Pancreas (tissue), 10 donors: ENCODE data around the gene LRCOL1. TPM values are rescaled to one million over a fixed set of nuclear protein-coding genes. Genes with fewer than 3 reads are reported as not detected.

ENCODE experiments used
- ATAC-seq, 4 donors: fragments of 200-7000 bp; cut with Tn5 transposase; one replicate each; pipeline versions ENCODE4 v1.8.0 to v1.9.1; 2020; ENCODE audit warnings: mild to moderate bottlenecking in 4 of 4, moderate library complexity in 4 of 4
- DNase-seq, 6 donors: peaks; one replicate each; pipeline ENCODE4 v3.0.0-alpha.2; 2020
- FAIRE-seq: peaks from 2 replicates; lab custom pipeline; 2012; peaks lifted over from hg19 to GRCh38; lab: Jason Lieb, UNC
- H3K27ac ChIP-seq, 4 donors: fragments of 200-600 bp; sonication (generic); 1 replicate in 3 of 4; 2 replicates in 1 of 4; pipeline versions ENCODE4 v1.5.0 to v1.8.0; 2020
- H3K27me3 ChIP-seq, 4 donors: fragments of 200-600 bp; one replicate each; pipeline ENCODE4 v1.8.0; 2021
- H3K36me3 ChIP-seq, 3 donors: fragments of 200-600 bp; sonication (generic) in 1 of 3; one replicate each; pipeline versions ENCODE4 v1.5.0 to v1.8.0; 2020 to 2021
- H3K4me1 ChIP-seq, 3 donors: fragments of 200-600 bp; one replicate each; pipeline ENCODE4 v1.8.0; 2021
- H3K4me3 ChIP-seq, 4 donors: fragments of 200-600 bp; sonication (generic) in 2 of 4; one replicate each; pipeline versions ENCODE4 v1.5.0 to v1.8.0; 2020 to 2021
- H3K9me3 ChIP-seq, 4 donors: fragments of 200-600 bp; one replicate each; pipeline ENCODE4 v1.8.0; 2021
- CTCF ChIP-seq, 4 donors: fragments of 200-600 bp; sonication (generic) in 3 of 4; IDR thresholded peaks; one replicate each; pipeline versions ENCODE4 v1.5.0 to v1.8.0; 2021; ENCODE audit warnings: antibody characterized with exemption in 4 of 4
- WGBS, 2 donors: extraction: QIAGEN DNeasy Blood & Tissue Kit; methylation state at CpG; one replicate each; pipeline ENCODE4 v1.1.7; 2013; 5-methylcytosine and 5-hydroxymethylcytosine counted together
- intact Hi-C, 3 donors: fragments of 100-400 bp; cut with DNase I; formaldehyde crosslinking; loops; one replicate each; pipeline versions ENCODE4 v1.11.1 to v1.14.2; 2022
- polyA plus RNA-seq, 2 donors: library from polyadenylated mRNA; stranded (reverse); fragments of 200-250 nt; gene quantifications; one replicate each; pipeline ENCODE4 v1.2.3, GENCODE V29; 2013
- total RNA-seq, 6 donors: library from RNA; stranded (reverse); fragmentation: NEBNext Ultra II Directional in 4 of 6; extraction: Animal tissue kit (Norgen Biotek cat#: 25700) in 4 of 6; gene quantifications; one replicate each; pipeline versions ENCODE4 v1.2.1 to v1.2.4, GENCODE V29; 2021 to 2023
- donor health status: healthy with polysubstance abuse.
- donor health status: DM: no; HTN: no; CAD: no; lungs with moderate emphysema.
- donor health status: DM: no; HTN: no; CAD: no.
- donor health status: control.
- donor health status: control.
- donor health status: Bipolar disorder and iron deficiency.
- donor health status: DM: yes; HTN: yes; CAD: no.
- donor health status: DM: no; HTN: no; CAD: no.
- donor health status: DM: no; HTN: no; CAD: no.
- donor health status: DM: yes; HTN: yes; CAD: no.

LRCOL1 gene
- total and polyA plus RNA-seq, 8 donors = 0.21 TPM; not detected in 7

- Histone ChIP-seq H3K9me3 (no peaks in the 10 kb centered on the region), H3K36me3 (peaks cover 0 to 5% (median 0%) of the 10 kb centered on the region in 3 donors), H3K4me3 (peak overlapping the region in 1 of 4 donors; percentile 86), H3K4me1 (peaks cover 0 to 7% (median 5%) of the 10 kb centered on the region in 3 donors), H3K27me3 (no peaks in the 10 kb centered on the region), H3K27ac (no peak overlapping the region)
- peak in 1 of 4 donors; percentile 22 for TF ChIP-seq CTCF (IDR thresholded peaks at IDR 0.05)
- 71 to 75% methylated on average over 21 of the region's 21 CpGs for WGBS, 2 donors
- FAIRE-seq (no peak), ATAC-seq (peak in 3 of 4 donors; percentile 29 to 44 (median 43)), DNase-seq (peak in 1 of 6 donors; percentile 46)
- intact Hi-C loops = no loop called here
Observed at GRCh38 chr12:132561427-132562156, 48.8 kb downstream of the LRCOL1 start.

- peak overlapping the region; percentile 43 to 86 (median 64) for H3K4me3 ChIP-seq
- H3K36me3 ChIP-seq = peaks cover 0 to 3% (median 0%) of the 10 kb centered on the region in 3 donors
- ATAC-seq (peak; percentile 71 to 86 (median 81)), FAIRE-seq (no peak), DNase-seq (peak in 5 of 6 donors; percentile 79 to 81 (median 81))
- H3K27ac ChIP-seq = no peak overlapping the region
- H3K4me1 ChIP-seq = peaks cover 0 to 7% (median 5%) of the 10 kb centered on the region in 3 donors
- WGBS, 2 donors = 5 to 8% methylated on average over 39 to 49 of the region's 49 CpGs
- intact Hi-C loops = no loop called here
- peak; percentile 36 to 54 (median 52) for TF ChIP-seq CTCF (IDR thresholded peaks at IDR 0.05)
- no peaks in the 10 kb centered on the region for H3K27me3 ChIP-seq
- no peaks in the 10 kb centered on the region for H3K9me3 ChIP-seq
Observed at GRCh38 chr12:132560614-132561426, 49.6 kb downstream of the LRCOL1 start.

- intact Hi-C loops = no loop called here
- H3K36me3 ChIP-seq = no peaks in the 10 kb centered on the region
- FAIRE-seq (no peak), ATAC-seq (peak; percentile 39 to 60 (median 48)), DNase-seq (peak in 3 of 6 donors; percentile 34 to 77 (median 45))
- H3K4me3 ChIP-seq = peak overlapping the region; percentile 43 to 86 (median 64)
- no peak for TF ChIP-seq CTCF (IDR thresholded peaks at IDR 0.05)
- no peaks in the 10 kb centered on the region for H3K9me3 ChIP-seq
- peaks cover 0 to 7% (median 5%) of the 10 kb centered on the region in 3 donors for H3K4me1 ChIP-seq
- no peaks in the 10 kb centered on the region for H3K27me3 ChIP-seq
- H3K27ac ChIP-seq = no peak overlapping the region
- WGBS, 2 donors = 0 to 1% methylated on average over 16 to 36 of the region's 36 CpGs
Observed at GRCh38 chr12:132560364-132560613, 50.1 kb downstream of the LRCOL1 start.

GRCh38 chr12:132559652-132560363, 50.6 kb downstream of the LRCOL1 start:
- FAIRE-seq (no peak), DNase-seq (peak in 3 of 6 donors; percentile 34 to 82 (median 60)), ATAC-seq (peak; percentile 58 to 77 (median 60))
- intact Hi-C loops = no loop called here
- 1% methylated on average over 39 to 98 of the region's 98 CpGs for WGBS, 2 donors
- TF ChIP-seq CTCF (IDR thresholded peaks at IDR 0.05) = no peak
- H3K4me1 ChIP-seq = peaks cover 0 to 7% (median 5%) of the 10 kb centered on the region in 3 donors
- H3K27ac ChIP-seq = no peak overlapping the region
- no peaks in the 10 kb centered on the region for H3K9me3 ChIP-seq
- no peaks in the 10 kb centered on the region for H3K36me3 ChIP-seq
- peak overlapping the region; percentile 43 to 86 (median 64) for H3K4me3 ChIP-seq
- no peaks in the 10 kb centered on the region for H3K27me3 ChIP-seq
